Activated CD8-positive, alpha-beta memory T cell treated with anti-CD3 and anti-CD28 coated beads, Interleukin-2, amount 50 U/mL, for 1 hour (primary cell): Measurements from ENCODE around the gene PFKP.

Experiments used
- DNase-seq: peaks from one replicate; pipeline ENCODE4 v3.0.0-alpha.2; 2020; ENCODE audit errors: extremely low read depth

Gene PFKP

DNA sequence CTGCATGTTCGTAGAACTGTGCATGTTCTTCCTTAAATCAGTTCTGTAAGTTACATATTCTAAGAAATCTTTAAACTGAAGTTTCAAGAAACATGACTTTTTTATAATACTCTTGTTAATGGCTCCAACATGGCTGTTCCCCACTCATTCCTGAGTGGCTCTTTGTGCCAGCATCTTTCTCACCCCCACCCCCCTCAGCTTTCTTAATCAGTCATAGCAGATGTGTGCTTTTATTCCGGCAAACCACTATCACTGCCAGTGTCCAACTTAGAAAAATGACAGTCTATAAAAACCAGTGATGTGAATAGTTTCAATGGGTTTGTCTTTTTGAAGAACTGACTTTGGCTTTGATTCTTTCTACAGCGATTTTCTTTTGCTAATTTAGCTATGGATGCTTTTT is 67.7 kb downstream of the PFKP start:
- no peak for DNase-seq

DNA sequence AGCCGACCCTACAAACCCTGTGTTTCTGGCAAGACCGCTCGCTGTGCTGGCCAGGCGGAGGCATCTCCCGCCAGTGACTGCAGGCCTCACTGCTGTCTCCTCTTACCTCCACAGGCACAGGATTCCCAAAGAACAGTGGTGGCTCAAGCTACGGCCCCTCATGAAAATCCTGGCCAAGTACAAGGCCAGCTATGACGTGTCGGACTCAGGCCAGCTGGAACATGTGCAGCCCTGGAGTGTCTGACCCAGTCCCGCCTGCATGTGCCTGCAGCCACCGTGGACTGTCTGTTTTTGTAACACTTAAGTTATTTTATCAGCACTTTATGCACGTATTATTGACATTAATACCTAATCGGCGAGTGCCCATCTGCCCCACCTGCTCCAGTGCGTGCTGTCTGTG is 69.0 kb downstream of the PFKP start:
- DNase-seq: no peak

DNA sequence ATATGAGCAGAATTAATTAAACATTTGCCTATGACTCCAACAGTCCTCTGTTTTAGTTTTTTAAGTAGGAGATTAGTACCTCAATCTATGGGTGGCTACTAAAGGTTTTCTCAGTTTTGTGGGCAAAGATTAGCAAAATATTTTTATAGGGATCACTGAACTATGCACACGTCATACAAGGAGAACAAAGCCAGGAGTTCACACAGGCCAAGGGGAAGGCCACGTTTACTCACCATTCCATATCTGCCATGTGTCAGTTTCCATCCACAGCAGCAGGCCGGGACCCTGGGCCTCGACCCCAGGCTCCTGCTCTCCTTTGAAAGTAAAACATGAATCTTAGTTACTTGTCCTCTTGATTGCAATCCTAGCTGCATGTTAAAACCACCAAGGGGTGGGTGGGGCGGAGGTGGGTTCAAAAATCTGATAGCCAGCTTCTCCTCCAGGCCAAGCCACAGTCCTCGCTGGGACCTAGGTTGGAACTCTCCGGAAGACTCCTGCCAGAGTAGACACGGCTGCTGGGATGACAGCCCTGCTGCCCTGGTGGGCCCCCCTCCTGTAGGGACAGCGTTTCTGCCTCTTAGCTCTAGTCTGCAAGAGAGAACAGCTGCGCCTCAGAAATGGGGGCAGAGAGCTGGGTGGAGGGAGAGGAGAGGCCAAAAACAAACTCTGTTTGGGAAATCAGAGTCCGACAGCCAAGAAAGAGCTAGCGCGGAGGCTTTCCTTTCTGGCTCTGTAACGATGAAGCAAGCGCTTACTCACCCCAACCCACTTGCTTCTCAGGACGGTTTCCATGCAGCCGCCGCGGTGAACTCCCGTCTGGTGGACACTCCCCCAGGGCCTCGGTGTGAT is 69.6 kb downstream of the PFKP start:
- DNase-seq: no peak

DNA sequence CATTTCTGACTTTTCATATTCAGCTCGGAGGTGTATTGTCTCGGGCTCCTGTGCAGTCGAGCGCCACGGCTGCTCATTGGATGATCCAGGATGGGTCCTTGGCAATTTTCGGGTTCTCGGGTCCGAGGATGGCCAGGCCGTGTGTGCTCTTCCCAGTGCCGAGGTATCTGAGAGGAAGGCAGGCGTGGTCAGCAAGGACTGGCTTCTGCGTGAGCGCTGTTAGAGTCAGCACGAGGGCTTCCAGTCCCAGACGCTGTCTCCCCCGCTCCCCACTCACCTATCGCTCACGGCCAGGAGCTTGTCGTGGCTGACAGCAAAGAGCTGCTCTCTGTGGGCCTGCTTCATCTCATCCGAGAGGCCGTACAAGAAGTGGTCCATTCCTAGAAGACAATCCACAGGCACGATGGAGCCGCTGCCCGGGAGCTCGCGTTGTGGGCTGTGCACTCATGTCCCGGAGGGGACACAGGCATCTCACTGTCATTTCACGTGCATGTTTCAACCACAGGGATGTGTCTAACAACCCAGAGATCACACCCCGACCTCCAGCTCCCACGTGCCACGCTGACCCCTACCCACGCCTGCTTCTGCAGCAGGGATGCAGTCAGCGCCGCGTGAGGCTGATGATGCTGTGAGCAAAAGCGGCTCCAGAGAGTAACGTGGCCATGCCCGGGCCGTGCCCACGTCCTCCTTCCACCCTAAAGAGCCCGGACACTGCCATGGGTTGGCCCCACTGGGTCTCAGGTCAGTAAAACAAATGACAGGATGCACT is 70.8 kb downstream of the PFKP start:
- no peak for DNase-seq

DNA sequence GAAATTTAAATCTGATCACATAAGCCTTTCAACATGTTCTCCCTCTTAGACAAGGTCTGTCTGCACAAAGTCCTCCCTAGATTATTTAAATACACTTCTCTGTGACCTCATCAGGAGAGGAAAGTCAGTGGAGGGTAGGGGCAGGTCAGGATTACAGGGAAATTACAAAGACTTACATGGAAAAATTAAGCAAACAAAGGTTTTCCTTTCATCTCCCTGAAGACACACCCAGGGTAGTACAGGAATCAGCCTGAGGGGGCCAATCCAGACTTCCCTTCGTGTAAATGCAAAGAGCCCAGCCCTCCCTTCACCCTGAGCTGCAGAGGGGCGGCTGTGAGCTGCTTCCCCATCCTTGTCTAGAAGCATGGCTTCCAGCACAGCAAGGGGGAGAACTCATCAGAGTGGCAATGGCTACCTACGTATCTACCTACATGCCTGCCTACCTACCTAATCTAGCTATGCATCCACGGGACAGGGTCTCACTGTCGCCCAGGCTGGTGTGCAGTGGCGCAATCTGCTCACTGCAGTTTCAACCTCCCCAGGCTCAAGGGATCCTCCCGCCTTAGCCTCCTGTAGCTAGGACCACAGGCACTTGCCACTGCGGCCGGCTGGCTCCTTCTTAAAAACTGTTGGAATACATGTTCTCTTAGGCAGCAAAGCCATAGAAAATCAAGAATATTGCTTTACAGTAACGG is 72.0 kb downstream of the PFKP start:
- DNase-seq: no peak

DNA sequence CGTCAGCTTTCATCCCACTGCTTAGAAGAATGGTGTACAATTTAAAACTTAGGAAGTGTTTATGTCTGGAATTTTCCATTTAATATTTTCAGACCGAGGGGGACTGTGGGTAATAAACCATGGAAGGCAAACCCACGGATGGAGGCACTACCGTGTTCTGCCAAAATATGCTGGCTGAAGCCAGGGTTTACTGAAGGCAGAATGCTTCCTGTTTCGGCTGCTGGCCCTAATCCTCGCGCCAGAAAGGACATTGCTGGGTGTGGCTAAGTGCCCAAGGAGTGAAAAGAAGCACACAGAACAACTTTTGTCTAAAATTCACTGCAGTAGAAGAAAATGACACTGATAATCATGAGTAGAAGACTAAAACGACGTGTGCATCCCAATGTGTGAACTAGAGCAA is 72.9 kb downstream of the PFKP start:
- no peak for DNase-seq

DNA sequence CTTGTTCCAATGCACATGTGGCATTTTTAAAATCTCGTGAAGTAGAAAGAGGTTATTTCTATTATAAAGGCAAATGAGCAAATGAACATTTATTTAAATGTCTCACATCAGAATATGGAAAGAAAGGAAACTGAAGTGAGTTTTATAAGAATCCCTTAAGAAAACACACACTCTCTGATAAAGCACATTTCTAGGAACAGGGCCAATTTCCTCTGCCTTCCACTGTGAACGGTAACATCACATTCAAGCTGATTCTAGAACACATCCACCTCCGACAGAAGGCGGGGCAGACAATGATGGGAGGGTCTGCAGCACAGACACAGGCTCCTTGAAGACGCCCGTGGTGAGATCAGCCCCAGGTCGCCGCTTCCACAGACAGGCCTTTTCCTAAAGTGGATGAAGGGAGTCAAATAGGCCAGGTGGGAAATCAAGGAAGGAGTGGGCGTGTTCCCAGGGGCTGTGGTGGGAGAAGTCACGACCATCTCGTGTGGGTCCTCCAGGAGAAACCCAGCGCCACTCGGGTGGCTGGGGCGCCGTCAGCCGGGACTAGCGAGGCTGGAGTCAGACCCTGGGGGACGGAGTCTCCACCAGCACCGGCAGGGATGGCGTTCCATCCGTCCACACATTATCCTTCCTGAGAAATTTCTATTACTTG is 74.1 kb downstream of the PFKP start:
- no peak for DNase-seq

DNA sequence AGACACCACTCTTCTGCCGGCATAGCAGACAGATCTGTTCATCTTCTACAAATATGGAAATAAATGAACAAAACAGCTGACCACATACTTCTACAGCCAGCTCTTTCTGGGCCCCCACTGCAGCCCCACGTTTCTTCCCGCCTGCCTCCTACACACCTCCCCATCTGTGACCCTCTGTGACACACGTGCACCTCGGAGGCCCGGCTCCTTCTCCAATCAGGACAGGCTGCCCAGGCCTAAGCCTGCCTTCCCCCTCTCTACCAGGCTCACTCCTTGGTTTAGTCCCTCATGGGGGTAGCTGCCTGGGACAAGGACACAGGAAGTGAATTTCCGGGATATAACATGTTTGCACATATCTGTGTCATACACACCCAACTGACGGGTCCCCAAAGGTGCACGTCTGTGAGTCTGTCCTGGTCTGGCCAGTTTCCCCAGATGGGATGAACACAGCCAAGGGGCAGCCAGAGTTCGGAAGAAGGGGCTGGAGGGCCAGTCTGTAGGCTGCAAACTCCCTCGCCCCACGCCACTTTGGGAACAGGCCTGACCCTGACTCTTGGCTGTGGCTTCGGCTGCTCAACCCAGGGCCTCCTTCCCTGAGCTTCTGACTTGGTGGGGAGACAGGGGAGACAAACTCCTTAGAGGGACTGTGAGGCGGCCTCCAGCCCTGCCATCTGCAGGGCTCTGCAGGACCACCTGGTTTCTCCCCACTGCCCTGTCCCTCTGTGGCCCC is 75.0 kb downstream of the PFKP start:
- no peak for DNase-seq

DNA sequence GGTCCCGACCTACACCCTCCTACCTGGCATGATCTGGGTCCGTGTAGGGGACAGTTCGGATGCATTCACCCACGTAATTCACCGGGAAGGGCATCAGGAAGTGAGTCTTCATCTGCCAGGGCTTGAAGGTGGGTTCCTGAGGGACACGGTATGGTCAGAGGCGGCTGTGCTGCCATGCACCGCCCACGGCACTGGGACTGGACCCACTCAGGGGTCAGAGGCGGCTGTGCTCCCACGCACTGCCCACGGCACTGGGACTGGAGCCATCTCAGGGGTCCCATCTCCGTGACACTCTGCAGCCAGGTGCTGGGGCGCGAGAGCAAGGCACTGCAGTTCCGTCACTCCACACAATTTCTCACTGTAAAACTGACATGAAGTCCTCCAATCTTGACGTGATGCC is 76.0 kb downstream of the PFKP start:
- DNase-seq: no peak

DNA sequence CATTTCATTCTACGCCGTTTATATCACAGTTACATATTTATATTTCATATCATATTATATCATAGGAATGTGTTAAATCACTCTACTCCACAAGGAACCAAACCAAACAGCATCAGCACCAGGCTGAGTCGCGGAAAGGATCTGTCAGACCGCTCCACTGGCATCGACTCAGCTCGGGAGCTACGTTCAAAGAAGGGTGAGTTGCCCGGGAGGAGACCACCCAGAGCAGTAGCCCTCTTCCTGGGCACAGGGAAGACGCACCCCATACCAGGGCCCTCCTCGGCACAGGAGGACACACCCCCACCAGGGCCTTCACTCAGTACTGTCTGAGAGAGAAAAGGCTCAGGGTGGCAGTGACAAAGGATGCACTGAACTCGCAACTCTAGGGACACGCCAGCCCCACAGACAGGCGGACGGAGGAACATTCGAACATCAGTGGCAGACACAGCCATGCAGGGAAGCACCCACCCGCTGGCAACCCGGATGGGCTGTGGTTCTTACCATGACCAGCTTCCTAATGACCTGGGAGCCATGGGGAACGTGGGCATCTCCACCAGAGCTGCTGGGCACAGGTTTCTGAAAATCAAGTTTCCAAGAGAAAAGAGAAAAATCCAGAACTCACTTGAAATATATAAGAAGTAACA is 76.6 kb downstream of the PFKP start:
- no peak for DNase-seq

DNA sequence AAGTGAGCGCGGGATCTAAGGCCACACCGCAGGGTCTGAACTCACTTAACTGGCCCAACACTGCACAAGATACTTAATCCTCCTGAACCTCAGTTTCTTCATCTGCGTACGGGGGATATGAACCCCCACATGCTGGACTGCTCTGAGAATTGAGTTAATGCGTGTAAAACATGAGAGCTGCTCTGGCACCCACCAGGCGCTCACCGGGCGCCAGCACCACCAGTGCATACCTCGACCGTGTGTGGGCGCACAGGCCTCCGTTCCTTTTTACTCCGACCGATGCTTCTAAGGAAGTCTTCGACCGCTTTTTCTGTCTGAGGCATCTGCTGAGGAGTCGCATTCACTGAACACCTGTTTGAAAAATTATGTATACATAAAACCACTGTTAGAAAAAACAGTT is 78.0 kb downstream of the PFKP start:
- no peak for DNase-seq

DNA sequence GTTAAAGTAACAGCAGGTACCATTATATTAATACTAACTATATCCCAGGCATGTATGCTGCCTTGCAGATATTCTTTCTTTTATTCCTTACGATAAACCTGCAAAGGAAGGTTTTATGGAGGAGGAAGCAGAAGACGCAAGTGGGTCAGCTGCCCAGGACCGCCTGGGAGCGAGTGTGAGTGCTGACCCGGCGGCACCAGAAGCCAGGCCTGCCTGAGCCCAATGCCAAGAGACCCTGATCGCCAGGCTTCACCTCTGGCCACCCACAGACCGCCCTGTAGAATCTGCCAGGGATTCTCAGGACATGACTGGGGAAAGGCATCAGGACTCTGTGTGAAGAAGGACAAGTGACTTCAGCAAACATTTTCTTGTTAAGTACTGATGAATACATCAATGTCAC is 78.9 kb downstream of the PFKP start:
- no peak for DNase-seq

DNA sequence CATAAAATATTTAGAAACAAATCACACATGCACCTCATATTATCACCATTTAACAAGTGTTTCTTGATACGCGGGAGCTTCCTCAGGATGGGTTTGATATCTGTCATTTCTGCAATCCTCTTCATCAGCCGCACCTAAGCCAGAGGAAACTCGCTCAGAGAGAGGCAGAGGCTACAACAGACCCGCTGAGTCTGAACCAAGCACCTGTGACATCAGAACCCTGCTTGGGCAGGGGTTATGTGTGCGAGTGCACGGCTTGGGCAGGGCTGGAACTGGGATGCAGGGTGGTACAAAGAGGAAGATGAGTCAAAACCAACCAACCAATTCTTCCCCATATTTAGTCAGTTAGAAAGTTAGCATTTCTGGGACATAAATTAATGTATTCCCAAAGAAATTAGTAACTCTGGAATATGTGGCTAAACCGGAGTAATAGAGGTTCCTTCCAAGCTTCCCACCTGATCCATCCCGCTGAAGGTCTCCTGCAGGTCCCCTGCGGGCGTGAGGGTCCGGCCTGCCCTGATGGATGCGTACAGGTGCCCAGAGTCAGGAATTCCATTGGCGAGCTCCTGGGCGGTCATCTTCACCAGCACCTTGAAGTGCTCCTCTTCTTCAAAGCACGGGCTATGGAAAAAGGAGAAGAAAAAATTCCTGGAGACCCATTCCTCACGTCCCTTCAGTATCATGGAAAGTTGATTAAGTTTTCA is 79.9 kb downstream of the PFKP start:
- no peak for DNase-seq

DNA sequence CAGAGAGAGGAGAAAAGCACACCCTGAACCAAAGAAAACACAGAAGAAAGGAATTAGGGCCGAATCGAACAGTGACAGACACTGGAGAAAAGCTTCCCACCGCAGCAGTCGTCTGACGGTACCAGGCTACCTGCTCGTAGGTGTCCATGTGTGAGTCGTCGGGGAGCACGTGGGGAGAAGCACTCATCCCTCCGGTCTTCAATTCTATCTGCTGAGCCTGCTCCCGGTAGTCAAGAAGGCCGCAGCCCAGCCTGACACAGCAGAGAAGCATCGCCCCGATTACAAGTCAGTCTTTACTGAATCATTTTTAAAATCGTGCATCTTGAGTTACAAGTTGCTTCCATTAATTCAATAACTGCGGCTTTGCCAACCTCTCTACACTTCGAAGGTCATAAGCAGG is 80.7 kb downstream of the PFKP start:
- no peak for DNase-seq

DNA sequence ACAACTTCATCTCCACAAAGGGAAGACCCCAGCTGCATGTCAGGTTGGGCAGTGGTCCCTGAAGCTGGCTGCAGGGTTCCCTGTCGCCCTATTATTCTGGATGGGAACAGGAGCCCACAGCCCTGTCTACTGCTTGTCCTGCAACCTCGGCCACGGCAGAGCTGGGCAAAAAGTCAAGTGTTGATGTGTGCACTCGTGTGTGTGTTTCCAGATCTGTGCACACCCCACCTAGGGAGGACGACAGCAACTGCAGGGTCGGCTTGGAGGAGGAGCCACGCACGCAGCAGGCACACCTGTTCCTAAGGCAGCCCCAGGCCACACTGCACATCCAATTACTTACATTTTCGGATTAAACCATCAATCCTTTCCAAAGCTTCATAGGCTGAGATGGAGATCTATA is 81.6 kb downstream of the PFKP start:
- no peak for DNase-seq

DNA sequence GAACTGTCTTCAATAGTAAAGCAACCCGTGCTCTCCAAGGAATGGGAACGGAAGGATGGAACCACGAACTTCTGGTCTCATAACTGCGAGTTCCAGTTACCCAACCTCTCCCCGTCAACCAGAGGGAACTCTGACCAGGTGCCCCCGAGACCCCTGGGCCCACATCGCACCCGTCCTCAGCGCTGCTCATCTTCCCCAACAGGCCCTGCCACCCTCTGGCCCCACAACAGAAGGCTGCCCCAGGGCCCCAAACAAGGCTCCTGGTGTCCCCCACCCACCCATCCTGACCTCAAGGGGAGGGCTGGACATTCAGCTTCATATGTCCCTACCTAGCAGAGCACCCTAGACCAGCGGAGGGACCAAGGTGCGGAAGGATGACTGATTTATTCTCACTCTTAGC is 82.6 kb downstream of the PFKP start:
- DNase-seq: no peak

DNA sequence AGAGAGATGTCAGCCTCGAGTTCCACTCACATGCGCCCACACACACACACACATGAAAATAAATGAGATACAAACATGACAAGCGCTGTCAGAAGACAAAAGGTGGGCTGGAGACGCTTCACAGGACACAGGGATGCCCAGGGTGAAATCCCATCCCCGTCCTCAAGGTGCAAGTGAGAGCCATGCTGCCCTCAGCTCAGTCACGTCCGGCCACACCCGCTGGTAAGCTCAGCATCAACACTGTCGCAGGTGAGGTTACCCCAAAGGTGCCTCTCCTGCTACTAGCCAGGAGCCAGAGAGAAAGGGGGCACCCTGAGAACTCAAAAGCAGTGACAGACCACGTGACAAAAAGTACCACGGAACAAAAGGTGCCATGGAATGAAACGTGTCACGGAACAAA is 83.0 kb downstream of the PFKP start:
- DNase-seq: no peak

DNA sequence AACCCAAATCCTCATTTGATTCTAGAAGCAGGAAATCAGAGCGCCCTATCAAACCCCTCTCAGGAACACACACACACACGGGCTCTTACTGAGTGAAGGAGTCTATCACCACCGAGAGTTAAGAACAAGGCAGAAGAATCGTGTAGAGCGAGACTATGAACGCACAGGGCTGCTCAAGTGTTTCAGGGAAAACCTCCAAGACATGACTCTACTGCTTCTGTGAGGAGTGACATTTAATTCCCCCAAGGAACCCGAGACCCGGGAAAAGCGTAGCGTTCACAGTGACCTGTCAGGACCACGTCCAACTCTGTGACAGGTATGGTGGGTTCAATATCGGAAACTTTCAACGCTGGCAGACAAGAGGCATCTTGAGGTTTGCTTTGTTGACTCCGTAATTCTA is 83.6 kb downstream of the PFKP start:
- no peak for DNase-seq

DNA sequence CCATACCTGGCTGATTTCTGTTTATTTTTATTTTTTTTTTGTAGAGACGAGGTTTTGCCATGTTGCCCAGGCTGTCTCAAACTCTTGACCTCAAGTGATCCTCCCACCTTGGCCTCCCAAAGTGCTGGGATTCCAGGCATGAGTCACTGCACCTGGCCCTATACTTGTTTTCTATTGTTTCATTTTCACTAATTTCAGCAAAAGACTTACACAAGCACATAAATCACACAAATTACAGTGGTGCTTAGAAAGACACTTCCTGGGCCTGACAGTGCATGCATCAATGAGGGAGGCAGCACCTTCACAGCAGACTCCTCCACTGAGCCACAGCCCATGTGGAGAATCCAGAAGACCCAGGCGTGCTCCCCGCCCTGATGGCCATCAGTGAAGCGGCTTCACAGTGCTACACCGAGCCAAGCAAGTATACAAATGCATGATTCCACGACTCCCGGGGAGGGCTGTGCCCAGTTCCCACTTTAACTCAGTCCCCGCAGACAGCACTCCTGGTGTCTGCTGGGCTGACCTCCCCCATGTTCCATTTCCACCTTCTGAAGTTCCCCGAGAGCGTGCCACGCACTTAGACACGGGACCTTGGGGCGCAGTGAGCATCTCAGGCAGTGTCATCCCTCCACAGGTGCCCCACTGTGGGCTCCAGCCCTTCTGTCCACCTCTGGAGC is 84.7 kb downstream of the PFKP start:
- DNase-seq: no peak

DNA sequence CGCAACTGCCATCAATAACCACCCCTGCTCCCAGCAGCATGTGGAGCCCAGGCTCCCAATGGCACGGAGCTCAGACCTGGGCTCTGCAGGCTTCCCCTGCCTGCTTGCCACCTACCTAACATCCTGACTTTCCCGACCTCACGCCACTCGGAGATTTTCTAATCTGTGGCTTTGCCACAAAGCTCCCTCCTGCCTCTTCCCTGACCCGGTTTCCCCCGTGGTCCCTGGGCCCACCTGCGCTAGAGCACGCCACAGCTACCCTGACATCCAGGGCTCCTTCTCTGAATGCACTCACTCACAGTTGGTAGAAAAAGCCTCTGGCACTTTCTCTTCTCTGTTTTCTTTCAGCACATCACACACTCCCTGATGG is 85.2 kb downstream of the PFKP start:
- no peak for DNase-seq
